Measurements from ENCODE around the gene GLCCI1.

- TF ChIP-seq CTCF (IDR thresholded peaks at IDR 0.05) (no peak), POLR2A (IDR thresholded peaks at IDR 0.05) (no peak), EP300 (IDR thresholded peaks at IDR 0.05) (no peak)
Measured at GRCh38 chr7:8042796-8043535, 74.4 kb downstream of the GLCCI1 start.

Data from tibial nerve (tissue), 4 donors.